ENCODE measurements around the gene ZAR1.
"Not testable (repeated sequence)": the region's sequence is repeated elsewhere in the genome, so short reads cannot be mapped to it uniquely, and the experiment has no call there.

The ZAR1 gene, protein sequence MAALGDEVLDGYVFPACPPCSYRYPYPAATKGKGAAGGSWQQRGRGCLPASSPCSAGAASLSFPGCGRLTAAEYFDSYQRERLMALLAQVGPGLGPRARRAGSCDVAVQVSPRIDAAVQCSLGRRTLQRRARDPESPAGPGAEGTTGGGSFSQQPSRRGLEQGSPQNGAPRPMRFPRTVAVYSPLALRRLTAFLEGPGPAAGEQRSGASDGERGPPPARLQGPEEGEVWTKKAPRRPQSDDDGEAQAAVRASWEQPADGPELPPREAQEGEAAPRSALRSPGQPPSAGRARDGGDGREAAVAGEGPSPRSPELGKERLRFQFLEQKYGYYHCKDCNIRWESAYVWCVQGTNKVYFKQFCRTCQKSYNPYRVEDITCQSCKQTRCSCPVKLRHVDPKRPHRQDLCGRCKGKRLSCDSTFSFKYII

GRCh38 chr4:48490012-48490679 lies at the start of gene ZAR1:
ZAR1 (plus strand) TSS chr4:48490252; CDS start chr4:48490292, 40 bp downstream.
- no peak for DNase-seq

- DNase-seq, result not testable (repeated sequence)
Observed at GRCh38 chr4:48440914-48441313, 49.1 kb upstream of the ZAR1 start.

DNA sequence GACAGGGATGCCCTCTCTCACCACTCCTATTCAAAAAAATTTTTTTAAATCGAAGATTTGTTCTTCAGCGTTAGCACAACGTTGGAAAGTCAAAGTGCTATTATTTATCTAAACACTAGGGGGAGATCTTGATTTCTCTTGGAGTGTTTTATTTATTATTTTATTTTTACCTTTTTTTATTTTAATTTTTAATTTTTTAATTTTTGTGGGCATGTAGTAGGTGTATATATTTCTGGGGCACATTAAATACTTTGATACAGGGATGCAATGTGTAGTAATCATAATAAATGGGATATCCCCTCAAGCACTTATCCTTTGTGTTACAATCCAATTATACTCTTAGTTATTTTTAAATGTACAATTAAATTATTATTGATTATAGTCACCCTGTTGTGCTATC lies 44.3 kb upstream of the ZAR1 start:
- DNase-seq, result no peak

DNA sequence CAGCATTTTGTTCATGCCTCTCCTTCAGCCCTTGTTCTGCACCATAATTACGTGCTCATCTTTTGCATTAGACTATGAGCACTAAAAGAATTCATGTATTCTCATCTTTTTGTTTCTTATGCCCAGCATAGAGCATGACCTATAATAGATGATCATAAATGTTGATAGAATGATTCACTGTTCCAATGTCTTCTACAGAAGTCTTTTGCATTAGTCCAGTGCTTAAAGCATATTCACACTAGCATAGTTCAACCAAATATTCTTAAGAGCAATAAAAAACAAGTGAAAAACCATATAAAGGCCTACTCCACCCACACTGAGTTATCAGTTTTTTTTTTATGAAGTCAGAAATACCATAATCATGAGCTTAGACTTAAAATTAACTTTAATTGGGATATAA lies 43.4 kb upstream of the ZAR1 start:
- DNase-seq, result no peak

DNA sequence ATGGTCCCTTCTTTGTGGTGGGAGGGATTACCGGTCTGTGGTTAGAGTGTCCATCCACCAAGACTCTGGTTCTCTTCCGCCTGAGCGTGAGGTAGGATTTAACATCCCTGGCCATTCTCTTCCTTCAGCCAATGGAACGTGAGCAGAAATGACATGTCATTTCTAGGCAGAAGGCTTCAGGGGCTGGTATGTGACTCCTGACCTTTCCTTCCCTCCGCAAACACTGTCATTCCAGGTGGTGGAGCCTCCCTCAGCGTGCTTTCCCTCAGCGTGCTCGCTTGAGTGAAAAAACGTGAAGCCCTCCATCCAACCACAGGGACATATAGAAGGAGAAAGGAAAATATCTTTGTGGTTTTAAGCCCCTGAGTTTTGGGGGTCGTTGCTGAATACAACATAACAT lies 40.9 kb upstream of the ZAR1 start:
- DNase-seq, result no peak

DNA sequence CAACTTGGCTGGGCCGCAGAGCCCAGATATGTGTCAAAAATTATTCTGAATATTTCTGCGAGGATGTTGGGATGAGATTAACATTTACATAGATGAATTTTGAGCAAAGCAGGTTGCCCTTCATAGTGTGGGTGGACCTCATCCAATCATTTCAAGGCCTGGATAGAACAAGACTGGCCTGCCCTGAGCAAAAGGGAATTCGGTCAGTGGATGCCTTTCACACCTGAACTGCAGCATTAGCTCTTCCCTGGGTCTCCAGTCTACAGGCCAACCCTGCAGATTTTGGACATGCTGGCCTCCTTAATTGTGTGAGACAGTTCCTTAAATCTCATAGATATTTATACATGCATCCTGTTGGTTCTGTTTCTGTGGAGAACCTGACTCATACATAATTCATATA lies 39.3 kb upstream of the ZAR1 start:
- DNase-seq, result no peak

GRCh38 chr4:48451656-48452055 lies 38.4 kb upstream of the ZAR1 start:
- DNase-seq, result not testable (repeated sequence)

- DNase-seq, result no peak
Observed at GRCh38 chr4:48454591-48454990, 35.5 kb upstream of the ZAR1 start.

DNA sequence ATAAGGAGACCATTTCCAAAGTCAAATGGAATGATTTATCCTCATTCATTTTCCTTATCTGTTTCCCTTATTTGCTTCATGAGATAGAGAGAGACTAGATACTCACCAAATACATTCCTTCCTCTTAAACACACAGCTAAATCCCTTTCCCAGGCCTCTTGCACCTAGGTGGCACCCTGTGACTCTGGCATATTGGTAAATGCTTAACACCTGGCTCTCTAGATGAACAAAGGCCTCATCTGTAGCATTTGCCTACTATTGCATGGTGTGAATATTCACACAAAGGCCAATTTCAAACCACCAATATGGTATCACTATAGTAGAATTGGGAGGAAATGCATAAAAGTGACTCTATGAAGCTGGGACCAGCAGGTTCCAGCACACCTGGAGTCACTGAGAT lies 29.1 kb upstream of the ZAR1 start:
- no peak for DNase-seq

DNA sequence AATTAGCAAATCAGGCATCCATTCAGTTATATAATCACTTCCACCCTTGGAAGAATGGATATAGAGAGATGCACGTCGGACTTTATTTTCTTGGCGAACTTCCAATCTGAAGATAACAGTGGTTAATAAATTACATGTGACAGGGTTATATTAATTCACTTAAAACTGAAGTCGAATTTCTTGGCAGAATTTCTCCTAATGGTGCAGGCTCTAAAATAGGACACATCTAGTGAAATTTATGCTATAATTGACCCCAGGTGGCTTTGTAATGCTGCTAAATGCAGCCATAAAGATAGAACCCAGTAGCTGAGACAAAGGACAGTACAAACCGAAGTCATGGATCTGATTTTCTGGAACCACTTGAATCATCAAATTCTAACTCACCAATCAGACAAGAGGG lies 27.7 kb upstream of the ZAR1 start:
- DNase-seq, result no peak

GRCh38 chr4:48467442-48467841 lies 22.6 kb upstream of the ZAR1 start:
- no peak for DNase-seq

GRCh38 chr4:48467891-48468290 lies 22.2 kb upstream of the ZAR1 start:
- no peak for DNase-seq

- DNase-seq, result no peak
Observed at GRCh38 chr4:48470137-48470536, 19.9 kb upstream of the ZAR1 start.

DNA sequence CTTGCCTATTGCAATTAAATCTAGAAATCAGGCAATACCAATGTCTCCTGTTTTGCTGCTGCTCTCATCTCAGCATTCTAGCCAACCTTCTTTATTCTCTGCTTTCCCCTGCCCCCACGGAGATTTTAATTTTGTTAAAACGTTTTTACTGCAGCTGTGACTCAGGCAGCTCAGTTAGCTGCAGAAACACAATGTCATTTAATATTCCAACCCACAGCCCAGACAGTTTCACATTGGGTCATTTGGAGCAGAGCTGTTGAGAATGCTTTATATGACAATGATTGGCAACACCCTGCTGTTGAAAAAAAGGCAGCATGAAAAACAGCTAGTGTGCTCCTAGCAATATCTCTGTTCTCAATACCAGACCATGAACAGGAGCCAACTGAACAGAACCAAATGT lies 19.5 kb upstream of the ZAR1 start:
- DNase-seq, result no peak

DNA sequence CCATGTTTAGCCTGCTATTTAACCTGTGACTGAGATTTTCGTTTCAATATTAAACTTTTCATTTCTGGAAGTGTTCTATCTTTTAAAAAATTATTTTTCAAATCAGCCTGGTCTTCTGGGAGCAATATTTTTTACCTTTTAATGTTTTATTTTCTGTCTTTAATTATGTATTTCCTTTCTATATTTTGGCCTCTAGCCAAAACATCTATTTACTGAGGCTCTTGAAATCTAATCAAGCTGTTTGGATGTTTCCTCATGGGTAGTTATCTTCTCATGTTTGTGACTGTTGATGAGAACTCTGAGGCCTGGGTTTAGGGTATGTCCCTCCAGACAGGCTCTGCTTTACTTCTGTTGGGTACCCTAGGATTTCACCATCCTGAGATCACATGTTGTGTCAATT lies 17.3 kb upstream of the ZAR1 start:
- DNase-seq, result no peak

- DNase-seq, result no peak
Observed at GRCh38 chr4:48475770-48476169, 14.3 kb upstream of the ZAR1 start.

- DNase-seq, result no peak
Observed at GRCh38 chr4:48478273-48478672, 11.8 kb upstream of the ZAR1 start.

GRCh38 chr4:48481581-48481980 lies 8.5 kb upstream of the ZAR1 start:
- no peak for DNase-seq

DNA sequence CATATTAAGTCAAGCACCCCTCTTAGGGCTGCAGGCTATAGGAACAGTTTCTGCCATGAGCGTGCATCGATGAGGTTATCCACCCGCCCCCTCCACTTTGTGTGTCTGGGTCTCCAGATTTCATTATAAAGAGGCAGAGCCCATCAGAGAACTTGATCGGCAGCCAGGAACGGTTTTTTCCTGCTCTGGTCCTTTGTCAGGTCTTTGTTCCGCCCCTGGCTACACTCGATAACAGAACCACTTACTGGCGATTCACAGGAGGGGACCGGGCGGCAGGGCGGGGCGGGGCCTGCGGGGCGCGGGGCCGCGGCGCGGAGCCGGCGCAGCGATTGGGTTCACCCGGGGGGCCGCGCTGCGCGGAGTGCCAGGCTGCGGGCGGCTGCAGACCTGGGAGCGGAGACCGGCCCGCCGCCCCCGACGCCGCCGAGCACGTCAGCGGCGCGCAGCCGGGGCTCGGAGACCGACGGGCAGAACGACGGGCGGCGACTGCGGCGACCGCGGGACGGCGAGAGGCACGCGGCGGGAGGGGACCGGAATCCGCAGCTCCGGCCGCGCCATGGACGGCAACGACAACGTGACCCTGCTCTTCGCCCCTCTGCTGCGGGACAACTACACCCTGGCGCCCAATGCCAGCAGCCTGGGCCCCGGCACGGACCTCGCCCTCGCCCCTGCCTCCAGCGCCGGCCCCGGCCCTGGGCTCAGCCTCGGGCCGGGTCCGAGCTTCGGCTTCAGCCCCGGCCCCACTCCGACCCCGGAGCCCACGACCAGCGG lies 6.9 kb upstream of the ZAR1 start, which contains the start of gene SLC10A4:
SLC10A4 (plus strand) TSS at position 338 of the 771 bp plus-strand sequence; CDS start at position 557, 219 bp downstream.
- DNase-seq, result peak; percentile 81

GRCh38 chr4:48483777-48484493 lies 6.1 kb upstream of the ZAR1 start:
- peak; percentile 61 for DNase-seq

GRCh38 chr4:48484494-48485168 lies 5.4 kb upstream of the ZAR1 start:
- no peak for DNase-seq

- no peak for DNase-seq
Observed at GRCh38 chr4:48489683-48490011, 405 bp upstream of the ZAR1 start.

Data from islet precursor cell (in vitro differentiated cells).